ENCODE measurements around the gene IGDCC3. TPM values are rescaled to one million over a fixed set of nuclear protein-coding genes. Genes with fewer than 3 reads are reported as not detected.
A peak's percentile ranks its signal among the peaks of the same experiment; 100 is the strongest.

Gene IGDCC3
- total RNA-seq, 2 experiments from 2014 or later: not detected

DNA sequence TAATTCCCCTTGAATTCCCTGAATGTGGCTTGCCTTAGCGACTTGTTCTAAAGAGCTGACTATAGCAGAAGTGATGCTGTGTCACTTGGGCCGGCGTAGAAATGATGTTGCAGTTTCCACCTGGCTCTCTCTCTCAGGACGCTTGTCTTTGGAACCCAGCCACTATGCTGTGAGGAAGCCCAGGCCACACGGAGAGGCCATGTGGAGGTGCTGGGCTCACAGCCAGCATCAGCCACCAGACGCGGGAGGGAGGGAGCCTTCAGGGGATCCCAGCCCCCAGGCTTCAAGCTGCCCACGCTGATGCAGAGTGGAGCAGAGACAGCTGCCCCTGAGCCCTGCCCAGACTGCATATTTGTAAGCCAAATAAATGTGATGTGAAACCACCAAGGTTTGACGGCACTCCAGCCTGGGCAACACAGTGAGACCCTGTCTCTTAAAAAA lies 54.7 kb downstream of the IGDCC3 start:
- DNase-seq: no peak
- no peak overlapping the region for H3K27ac Mint-ChIP-seq
- H3K4me1 Mint-ChIP-seq (ENCODE audit: low read depth): no peaks in the 10 kb centered on the region
- intact Hi-C loops (cut with micrococcal nuclease): no loop called here
- no peak overlapping the region for H3K4me3 Mint-ChIP-seq
- H3K36me3 Mint-ChIP-seq (ENCODE audit: low read depth): no peaks in the 10 kb centered on the region
- H3K9me3 Mint-ChIP-seq: no peaks in the 10 kb centered on the region
- CTCF ChIA-PET: interaction anchor here (9.8 kb wide), 1 partner anchor 62 kb away, joined by 96 read pairs; no protein-coding TSS in a partner anchor
- peaks cover 2% of the 10 kb centered on the region for H3K27me3 Mint-ChIP-seq (ENCODE audit: low read depth)

DNA sequence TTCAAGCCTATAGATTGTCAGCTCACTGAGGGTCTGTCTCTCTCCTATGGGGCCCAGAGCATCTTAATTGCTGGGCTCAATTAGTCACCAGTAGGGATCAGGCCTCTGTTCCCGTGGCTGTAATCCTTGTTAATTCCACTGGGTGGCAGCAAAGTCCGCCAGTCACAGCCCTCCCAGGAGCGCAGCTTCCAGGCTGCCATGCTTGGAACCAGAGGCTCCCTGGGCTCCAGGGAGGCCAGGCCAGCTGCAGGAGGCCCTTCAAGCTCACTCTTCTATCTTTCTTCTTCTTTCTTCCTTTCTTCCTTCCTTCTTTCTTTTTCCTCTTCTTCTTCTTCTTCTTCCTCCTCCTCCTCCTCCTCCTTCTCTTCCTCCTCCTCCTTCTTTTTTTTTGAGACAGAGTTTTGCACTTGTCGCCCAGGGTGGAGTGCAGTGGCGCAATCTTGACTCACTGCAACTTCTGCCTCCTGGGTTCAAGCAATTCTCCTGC lies 58.9 kb downstream of the IGDCC3 start:
- no peaks in the 10 kb centered on the region for H3K36me3 Mint-ChIP-seq (ENCODE audit: low read depth)
- H3K9me3 Mint-ChIP-seq: no peaks in the 10 kb centered on the region
- H3K27me3 Mint-ChIP-seq (ENCODE audit: low read depth): no peaks in the 10 kb centered on the region
- H3K4me1 Mint-ChIP-seq (ENCODE audit: low read depth): no peaks in the 10 kb centered on the region
- peak; percentile 91 for DNase-seq
- H3K27ac Mint-ChIP-seq: no peak overlapping the region
- H3K4me3 Mint-ChIP-seq: no peak overlapping the region
- intact Hi-C loops (cut with micrococcal nuclease): loop anchor here (1.0 to 5.0 kb wide), 2 partner anchors 66 to 83 kb away; no protein-coding TSS in a partner anchor
- CTCF ChIA-PET: interaction anchor here (0.6 to 9.8 kb wide), 22 partner anchors 9 to 973 kb away, joined by 3 to 96 read pairs (median 4); partner anchors contain the start of genes IGDCC3 and RNU5B-1

DNA sequence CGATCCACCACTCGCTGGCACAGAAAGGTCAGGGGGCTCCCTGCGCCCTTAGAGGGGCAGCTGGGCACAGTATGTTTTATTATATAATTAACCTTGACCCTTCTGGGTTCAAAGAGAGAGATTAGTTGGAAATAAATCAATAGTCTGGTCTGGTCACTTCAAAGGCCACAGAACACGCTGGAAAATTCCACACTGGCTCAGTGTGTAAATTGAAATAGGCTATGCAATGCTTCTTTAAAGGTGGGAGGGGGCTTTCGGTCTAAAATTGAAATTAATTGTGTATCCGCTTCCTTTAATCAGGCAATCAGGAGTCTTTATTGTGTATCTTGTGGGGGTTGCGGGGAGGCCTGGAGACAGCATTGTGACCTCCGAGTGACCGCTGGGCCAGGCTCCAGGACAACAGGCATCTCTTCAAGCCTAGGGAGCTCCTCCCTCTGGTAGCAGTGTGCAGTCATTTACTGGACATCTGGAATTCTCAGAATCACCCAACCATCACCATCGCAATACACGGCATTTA lies 65.3 kb downstream of the IGDCC3 start:
- no peaks in the 10 kb centered on the region for H3K27me3 Mint-ChIP-seq (ENCODE audit: low read depth)
- H3K4me1 Mint-ChIP-seq (ENCODE audit: low read depth): no peaks in the 10 kb centered on the region
- intact Hi-C loops (cut with micrococcal nuclease): no loop called here
- no peaks in the 10 kb centered on the region for H3K9me3 Mint-ChIP-seq
- CTCF ChIA-PET: interaction anchor here (5.5 kb wide), 1 partner anchor 73 kb away, joined by 25 read pairs; no protein-coding TSS in a partner anchor
- H3K27ac Mint-ChIP-seq: no peak overlapping the region
- H3K36me3 Mint-ChIP-seq (ENCODE audit: low read depth): no peaks in the 10 kb centered on the region
- no peak for DNase-seq
- H3K4me3 Mint-ChIP-seq: no peak overlapping the region

DNA sequence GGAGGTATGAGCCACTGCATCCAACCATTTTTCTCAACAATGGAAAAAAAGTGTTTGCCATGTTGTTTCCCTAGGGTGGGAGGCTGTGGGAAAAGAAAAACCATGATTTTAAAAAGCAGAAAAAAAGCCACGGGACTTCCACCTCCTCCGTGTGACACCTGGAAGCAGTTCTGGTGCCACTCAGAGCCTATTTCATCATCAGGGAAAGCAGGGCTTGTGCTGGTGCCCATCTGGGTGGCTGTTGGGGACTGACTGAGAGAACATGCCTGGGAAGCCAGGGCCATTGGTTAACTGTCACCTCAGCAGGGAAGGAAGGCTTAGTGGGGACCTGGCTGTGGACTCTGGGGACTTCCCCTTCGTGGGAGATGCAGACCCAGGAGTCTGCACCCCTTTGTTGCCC lies 66.0 kb downstream of the IGDCC3 start:
- Mint-ChIP-seq H3K27ac (no peak overlapping the region), H3K4me3 (no peak overlapping the region), H3K4me1 (ENCODE audit: low read depth) (no peaks in the 10 kb centered on the region), H3K36me3 (ENCODE audit: low read depth) (no peaks in the 10 kb centered on the region), H3K27me3 (ENCODE audit: low read depth) (no peaks in the 10 kb centered on the region), H3K9me3 (no peaks in the 10 kb centered on the region)
- DNase-seq: no peak
- intact Hi-C loops (cut with micrococcal nuclease): no loop called here
- CTCF ChIA-PET: interaction anchor here (0.6 to 5.5 kb wide), 2 partner anchors 74 to 237 kb away, joined by 3 to 25 read pairs; no protein-coding TSS in a partner anchor

DNA sequence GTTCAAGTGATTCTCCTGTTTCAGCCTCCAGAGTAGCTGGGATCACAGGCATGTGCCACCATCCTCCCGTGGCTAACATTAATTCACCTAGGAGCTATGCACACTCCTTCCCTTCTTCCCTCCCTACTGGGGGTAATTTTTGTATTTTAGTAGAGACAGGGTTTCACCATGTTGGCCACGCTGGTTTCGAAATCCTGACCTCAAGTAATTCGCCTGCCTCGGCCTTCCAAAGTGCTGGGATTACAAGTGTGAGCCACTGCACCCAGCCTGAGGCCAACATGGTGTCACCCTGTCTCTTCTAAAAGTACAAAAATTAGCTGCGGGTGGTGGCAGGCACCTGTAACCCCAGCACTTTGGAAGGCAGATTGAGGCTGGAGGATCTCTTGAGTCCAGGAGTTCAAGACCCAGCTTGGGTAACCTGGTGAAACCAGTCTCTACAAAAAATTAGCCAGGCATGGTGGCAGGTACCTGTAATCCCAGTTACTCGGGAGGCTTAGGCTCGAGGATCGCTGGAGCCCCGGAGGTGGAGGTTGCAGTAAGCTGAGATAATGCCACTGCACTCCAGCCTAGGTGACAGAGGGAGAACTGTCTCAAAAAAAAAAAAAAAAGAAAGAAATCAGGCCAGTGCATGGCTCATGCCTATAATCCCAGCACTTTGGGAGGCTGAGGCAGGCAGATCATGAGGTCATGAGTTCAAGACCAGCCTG lies 67.2 kb downstream of the IGDCC3 start:
- H3K9me3 Mint-ChIP-seq: no peaks in the 10 kb centered on the region
- H3K36me3 Mint-ChIP-seq (ENCODE audit: low read depth): no peaks in the 10 kb centered on the region
- H3K27me3 Mint-ChIP-seq (ENCODE audit: low read depth): no peaks in the 10 kb centered on the region
- no peak overlapping the region for H3K4me3 Mint-ChIP-seq
- H3K4me1 Mint-ChIP-seq (ENCODE audit: low read depth): peaks cover 6% of the 10 kb centered on the region
- no peak for DNase-seq
- intact Hi-C loops (cut with micrococcal nuclease): no loop called here
- H3K27ac Mint-ChIP-seq: no peak overlapping the region
- CTCF ChIA-PET: interaction anchor here (0.7 to 1.8 kb wide), 2 partner anchors 75 to 190 kb away, joined by 3 to 8 read pairs; no protein-coding TSS in a partner anchor

DNA sequence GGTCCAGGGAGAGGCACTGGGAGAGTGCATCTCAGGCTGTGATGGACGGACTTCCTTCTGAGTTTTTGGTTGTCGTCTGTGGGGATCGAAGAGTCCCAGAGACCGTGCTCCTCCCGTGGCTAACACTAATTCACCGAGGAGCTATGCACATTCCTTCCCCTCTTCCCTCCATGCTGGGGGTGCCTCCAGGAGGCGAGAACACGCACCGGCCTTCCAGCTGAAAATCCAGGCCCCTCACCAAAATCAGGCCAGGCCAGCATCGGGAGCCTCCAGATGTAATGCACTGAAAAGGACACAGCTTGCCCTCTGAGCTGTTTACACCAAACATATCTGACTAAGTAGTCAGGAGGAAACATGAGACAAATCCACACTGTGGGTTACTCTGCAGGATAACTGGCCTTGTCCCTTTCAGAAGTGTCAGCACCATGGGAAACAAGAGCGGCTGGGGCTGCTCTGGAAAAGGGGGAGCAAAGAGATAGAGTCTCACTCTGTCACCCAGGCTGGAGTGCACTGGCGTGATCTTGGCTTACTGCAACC lies 67.9 kb downstream of the IGDCC3 start:
- intact Hi-C loops (cut with micrococcal nuclease): loop anchor here (10.0 kb wide), 1 partner anchor 1185 kb away; the partner anchor contains the start of gene SNAPC5
- H3K4me1 Mint-ChIP-seq (ENCODE audit: low read depth): peaks cover 11% of the 10 kb centered on the region
- no peaks in the 10 kb centered on the region for H3K27me3 Mint-ChIP-seq (ENCODE audit: low read depth)
- no peak overlapping the region for H3K4me3 Mint-ChIP-seq
- H3K36me3 Mint-ChIP-seq (ENCODE audit: low read depth): no peaks in the 10 kb centered on the region
- DNase-seq: no peak
- no peak overlapping the region for H3K27ac Mint-ChIP-seq
- no peaks in the 10 kb centered on the region for H3K9me3 Mint-ChIP-seq
- CTCF ChIA-PET: interaction anchor here (1.8 kb wide), 1 partner anchor 75 kb away, joined by 8 read pairs; no protein-coding TSS in a partner anchor

DNA sequence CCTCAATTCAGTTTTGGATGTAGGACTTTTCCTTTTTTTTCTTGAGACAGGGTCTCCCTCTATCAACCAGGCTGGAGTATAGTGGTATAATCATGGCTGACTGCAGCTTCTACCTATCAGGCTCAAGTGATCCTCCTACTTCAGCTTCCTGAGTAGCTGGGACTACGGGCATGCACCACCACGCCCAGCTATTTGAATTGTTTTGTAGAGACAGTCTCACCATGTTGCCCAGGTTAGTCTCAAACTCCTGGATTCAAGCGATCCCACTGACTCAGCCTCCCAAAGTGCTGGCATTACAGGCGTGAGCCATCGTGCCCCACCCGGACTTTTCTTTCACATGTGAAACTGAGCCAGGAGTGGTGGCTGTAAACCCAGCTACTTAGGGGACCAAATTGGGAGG lies 69.8 kb downstream of the IGDCC3 start:
- Mint-ChIP-seq H3K4me3 (no peak overlapping the region), H3K9me3 (no peaks in the 10 kb centered on the region), H3K4me1 (ENCODE audit: low read depth) (peaks cover 19% of the 10 kb centered on the region), H3K27ac (no peak overlapping the region), H3K27me3 (ENCODE audit: low read depth) (peaks cover 4% of the 10 kb centered on the region), H3K36me3 (ENCODE audit: low read depth) (no peaks in the 10 kb centered on the region)
- CTCF ChIA-PET: interaction anchor here (0.6 kb wide), 1 partner anchor 14 kb away, joined by 3 read pairs; no protein-coding TSS in a partner anchor
- intact Hi-C loops (cut with micrococcal nuclease): loop anchor here (10.0 kb wide), 1 partner anchor 1187 kb away; the partner anchor contains the start of gene SNAPC5
- no peak for DNase-seq

DNA sequence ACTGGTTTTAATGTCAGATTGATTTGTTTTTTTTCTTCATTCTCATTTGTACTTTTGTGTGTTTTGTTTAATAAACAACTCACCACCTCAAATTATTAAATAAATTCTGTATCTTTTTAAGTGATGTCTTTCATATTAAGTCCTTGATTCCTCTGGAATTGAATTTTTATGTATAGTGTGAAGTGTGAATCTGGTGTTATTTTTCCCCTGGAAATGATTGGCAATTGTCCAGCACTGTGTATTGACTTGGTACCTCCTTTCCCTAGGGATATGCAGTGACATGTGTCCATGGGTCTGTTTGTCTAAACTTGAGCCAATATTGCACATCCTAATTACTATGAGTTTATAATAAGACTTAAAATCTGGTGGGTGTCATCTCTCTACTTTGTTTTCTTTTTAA lies 71.3 kb downstream of the IGDCC3 start:
- intact Hi-C loops (cut with micrococcal nuclease): loop anchor here (10.0 kb wide), 1 partner anchor 1188 kb away; the partner anchor contains the start of gene SNAPC5
- CTCF ChIA-PET: no interaction called here
- DNase-seq: no peak
- Mint-ChIP-seq H3K4me3 (no peak overlapping the region), H3K9me3 (no peaks in the 10 kb centered on the region), H3K27ac (no peak overlapping the region), H3K27me3 (ENCODE audit: low read depth) (peaks cover 4% of the 10 kb centered on the region), H3K4me1 (ENCODE audit: low read depth) (peaks cover 19% of the 10 kb centered on the region), H3K36me3 (ENCODE audit: low read depth) (no peaks in the 10 kb centered on the region)

DNA sequence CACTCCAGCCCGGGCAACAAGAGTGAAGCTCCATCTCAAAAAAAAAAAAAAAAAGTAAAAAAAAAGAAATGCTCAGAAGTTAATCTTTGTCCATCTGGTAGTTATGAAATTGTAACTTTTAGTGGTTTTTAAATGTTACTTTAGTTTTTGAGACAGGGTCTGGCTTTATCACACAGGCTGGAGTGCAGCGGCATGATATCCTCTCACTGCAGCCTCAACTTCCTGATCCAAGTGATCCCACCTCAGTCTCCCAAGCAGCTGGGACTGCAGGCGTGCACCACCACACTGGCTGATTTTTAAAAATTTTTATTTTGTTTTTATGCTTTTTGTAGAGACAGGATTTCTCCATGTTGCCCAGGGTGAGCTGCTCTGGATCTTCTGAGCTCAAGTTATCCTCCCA lies 72.0 kb downstream of the IGDCC3 start:
- no peaks in the 10 kb centered on the region for H3K9me3 Mint-ChIP-seq
- no peak overlapping the region for H3K4me3 Mint-ChIP-seq
- DNase-seq: no peak
- peaks cover 19% of the 10 kb centered on the region for H3K4me1 Mint-ChIP-seq (ENCODE audit: low read depth)
- no peaks in the 10 kb centered on the region for H3K36me3 Mint-ChIP-seq (ENCODE audit: low read depth)
- H3K27ac Mint-ChIP-seq: peak overlapping the region; percentile 97
- CTCF ChIA-PET: interaction anchor here (0.6 to 2.3 kb wide), 3 partner anchors 14 to 249 kb away, joined by 4 to 14 read pairs (median 4); no protein-coding TSS in a partner anchor
- H3K27me3 Mint-ChIP-seq (ENCODE audit: low read depth): peaks cover 4% of the 10 kb centered on the region
- intact Hi-C loops (cut with micrococcal nuclease): loop anchor here (2.0 to 10.0 kb wide), 2 partner anchors 411 to 1189 kb away; partner anchors contain the start of gene SNAPC5

DNA sequence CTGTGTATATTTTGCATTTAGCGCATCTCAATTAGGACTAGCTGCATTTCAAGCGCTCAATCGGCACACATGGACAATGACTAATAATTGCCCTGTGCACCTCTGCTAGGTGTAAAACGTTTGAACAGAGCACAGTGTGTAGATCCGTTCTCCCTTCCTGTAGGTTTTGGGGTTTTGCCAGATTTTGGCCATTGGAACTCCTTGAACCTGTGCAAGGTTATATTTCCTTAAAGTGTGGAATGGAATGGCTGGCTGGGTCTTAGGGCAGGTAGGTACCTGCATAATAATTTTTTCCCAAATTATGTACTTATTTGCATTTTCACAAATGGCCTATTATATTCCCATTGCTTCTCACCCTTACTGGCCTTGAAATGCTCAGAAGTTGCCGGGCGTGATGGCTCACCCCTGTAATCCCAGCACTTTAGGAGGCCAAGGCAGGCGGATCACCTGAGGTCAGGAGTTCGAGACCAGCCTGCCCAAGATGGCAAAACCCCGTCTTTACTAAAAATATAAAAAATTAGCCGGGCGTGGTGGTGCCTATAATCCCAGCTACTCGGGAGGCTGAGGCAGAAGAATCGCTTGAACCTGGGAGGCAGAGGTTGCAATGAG lies 72.5 kb downstream of the IGDCC3 start:
- Mint-ChIP-seq H3K27ac (peak overlapping the region; percentile 97), H3K27me3 (ENCODE audit: low read depth) (peaks cover 4% of the 10 kb centered on the region), H3K4me3 (peak overlapping the region; percentile 89), H3K4me1 (ENCODE audit: low read depth) (peaks cover 23% of the 10 kb centered on the region), H3K9me3 (no peaks in the 10 kb centered on the region), H3K36me3 (ENCODE audit: low read depth) (no peaks in the 10 kb centered on the region)
- intact Hi-C loops (cut with micrococcal nuclease): loop anchor here (2.0 to 10.0 kb wide), 2 partner anchors 410 to 1190 kb away; partner anchors contain the start of gene SNAPC5
- DNase-seq: no peak
- CTCF ChIA-PET: interaction anchor here (0.6 to 2.3 kb wide), 7 partner anchors 14 to 249 kb away, joined by 3 to 14 read pairs (median 4); partner anchors contain the start of gene CILP

DNA sequence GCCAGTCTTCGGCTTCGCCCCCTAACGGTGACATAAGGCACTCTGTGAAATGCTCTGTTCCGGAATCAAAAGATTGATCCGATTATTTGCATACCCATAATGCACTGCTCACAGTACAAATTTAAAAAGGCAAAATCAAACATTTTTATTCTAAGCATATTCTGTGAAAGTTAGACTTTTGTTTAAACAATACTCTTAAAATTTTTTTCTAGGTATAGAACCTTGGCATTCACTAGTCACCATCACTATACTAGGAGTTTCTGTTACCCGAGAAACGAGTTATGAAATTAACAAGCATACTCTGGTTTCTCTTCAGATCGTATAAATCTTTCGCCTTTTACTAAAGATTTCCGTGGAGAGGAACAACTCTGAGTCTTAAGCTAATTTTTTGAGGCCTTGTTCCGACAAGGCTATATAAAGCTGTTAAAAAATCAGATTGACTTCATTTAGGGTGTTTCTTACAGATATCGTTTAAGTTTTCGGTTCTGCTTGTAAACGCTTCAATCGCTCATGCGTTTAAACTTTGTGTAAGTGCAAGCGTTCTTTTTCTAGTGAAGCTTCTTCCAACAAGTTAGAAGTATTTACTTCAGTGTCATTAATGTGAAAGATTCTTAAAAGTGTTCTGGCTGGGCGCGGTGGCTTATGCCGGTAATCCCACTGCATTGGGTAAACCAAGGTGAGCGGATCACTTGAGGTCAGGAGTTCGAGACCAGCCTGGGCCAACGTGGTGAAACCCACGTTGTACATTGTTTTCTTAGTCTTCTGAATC lies 73.2 kb downstream of the IGDCC3 start, which contains the start of gene RNU5B-1:
RNU5B-1 (plus strand) TSS at position 297 of the 769 bp plus-strand sequence.
- peak; percentile 86 for DNase-seq
- peak within 1 kb of the TSS; percentile 97 for H3K27ac Mint-ChIP-seq
- no peaks in the 10 kb centered on the region for H3K9me3 Mint-ChIP-seq
- H3K36me3 Mint-ChIP-seq (ENCODE audit: low read depth): no peaks in the 10 kb centered on the region
- CTCF ChIA-PET: interaction anchor here (0.9 to 2.3 kb wide), 6 partner anchors 15 to 93 kb away, joined by 3 to 14 read pairs (median 4); partner anchors contain the start of gene CILP
- intact Hi-C loops (cut with micrococcal nuclease): loop anchor here (1.0 to 10.0 kb wide), 7 partner anchors 8 to 1190 kb away; partner anchors contain the start of genes CLPX, DPP8, PARP16 and RNU5A-1
- H3K27me3 Mint-ChIP-seq (ENCODE audit: low read depth): peaks cover 4% of the 10 kb centered on the region
- peaks cover 24% of the 10 kb centered on the region for H3K4me1 Mint-ChIP-seq (ENCODE audit: low read depth)
- H3K4me3 Mint-ChIP-seq: peak within 1 kb of the TSS; percentile 89

Measured in activated naive CD4-positive, alpha-beta T cell treated with anti-CD3 and anti-CD28 coated beads for 36 hours (primary cell).